Stimulated activated CD4-positive, alpha-beta T cell treated with anti-CD3 and anti-CD28 coated beads, TNF-alpha, amount 100 ng/mL, for 4 hours (primary cell): ENCODE measurements around the gene TROAP.
A peak's percentile ranks its signal among the peaks of the same experiment; 100 is the strongest.
"Not testable (repeated sequence)": the region's sequence is repeated elsewhere in the genome, so short reads cannot be mapped to it uniquely, and the experiment has no call there.

Source experiments
- DNase-seq, 3 experiments: peaks; one replicate each; pipeline ENCODE4 v3.0.0-alpha.2; 2020; ENCODE audit warnings: low read depth in 3 of 3

TROAP gene

GRCh38 chr12:49366652-49367380 lies 43.8 kb downstream of the TROAP start:
- peak; percentile 61 to 80 (median 74) for DNase-seq

- DNase-seq, result peak in 1 of 3 experiments; percentile 64
These were observed 44.6 kb downstream of the TROAP start, which contains the start of gene SPATS2 for GRCh38 chr12:49367381-49368239. TSS of gene SPATS2 (plus strand) at chr12:49367462. CDS start at chr12:49461013, 93,551 bp downstream.

- DNase-seq, result no peak
These were observed 45.2 kb downstream of the TROAP start for GRCh38 chr12:49368240-49368600.

GRCh38 chr12:49369411-49370145 lies 46.5 kb downstream of the TROAP start:
- no peak for DNase-seq

- no peak for DNase-seq
These were observed 47.5 kb downstream of the TROAP start for GRCh38 chr12:49370539-49370938.

- DNase-seq, result no peak
These were observed 52.4 kb downstream of the TROAP start for GRCh38 chr12:49375406-49375805.

GRCh38 chr12:49377386-49377785 lies 54.3 kb downstream of the TROAP start:
- DNase-seq, result no peak

GRCh38 chr12:49380184-49380583 lies 57.1 kb downstream of the TROAP start:
- DNase-seq, result not testable (repeated sequence)
